BE2C (cell line): ENCODE measurements around the gene CETN1. TPM values are rescaled to one million over a fixed set of nuclear protein-coding genes. Genes with fewer than 3 reads are reported as not detected.

Source experiments
- DNase-seq: peaks from one replicate; pipeline ENCODE4 v3.0.0-alpha.2; 2020
- H3K27me3 ChIP-seq: fragments of 250-450 bp; sonication (Bioruptor Pico); 2 replicates; pipeline ENCODE4 v1.5.1; 2020; ENCODE audit warnings: mild to moderate bottlenecking
- H3K36me3 ChIP-seq: fragments of 250-450 bp; sonication (Bioruptor Pico); 2 replicates; pipeline ENCODE4 v1.5.1; 2020; ENCODE audit warnings: mild to moderate bottlenecking
- H3K4me1 ChIP-seq: fragments of 250-450 bp; sonication (Bioruptor Pico); 2 replicates; pipeline ENCODE4 v1.5.1; 2020
- H3K4me3 ChIP-seq: 2 replicates; pipeline ENCODE4 v1.5.1; 2011; ENCODE audit warnings: low read depth, low read length
- H3K9me3 ChIP-seq: fragments of 250-450 bp; sonication (Bioruptor Pico); 2 replicates; pipeline ENCODE4 v1.5.1; 2020
- CTCF ChIP-seq: IDR thresholded peaks from 2 replicates; pipeline ENCODE4 v1.5.1; 2012; ENCODE audit warnings: mild to moderate bottlenecking, low read depth, low read length
- polyA plus RNA-seq: library from polyadenylated mRNA; unstranded; fragments of >200 nt; gene quantifications from one replicate; pipeline ENCODE4 v1.2.1, GENCODE V29; 2012; ENCODE audit warnings: low read depth, missing spikeins; ENCODE audit not compliant: insufficient read length, insufficient read depth

The CETN1 gene
- not detected for polyA plus RNA-seq

- Histone ChIP-seq H3K4me3 (no peak within 1 kb of the TSS), H3K27me3 (no peaks in the 10 kb centered on the region), H3K36me3 (no peaks in the 10 kb centered on the region), H3K4me1 (no peaks in the 10 kb centered on the region), H3K9me3 (no peaks in the 10 kb centered on the region)
- TF ChIP-seq CTCF: no peak
- DNase-seq: no peak
These were observed at the start of gene CETN1 for GRCh38 chr18:580154-580553. TSS of gene CETN1 (plus strand) at chr18:580380. CDS start at chr18:580409, 29 bp downstream.

GRCh38 chr18:532018-532417 is 48.2 kb upstream of the CETN1 start:
- no peak overlapping the region for H3K4me3 ChIP-seq
- TF ChIP-seq CTCF: no peak
- no peaks in the 10 kb centered on the region for H3K9me3 ChIP-seq
- DNase-seq: no peak
- H3K36me3 ChIP-seq: no peaks in the 10 kb centered on the region
- H3K4me1 ChIP-seq: no peaks in the 10 kb centered on the region
- H3K27me3 ChIP-seq: no peaks in the 10 kb centered on the region

GRCh38 chr18:532632-533031 is 47.5 kb upstream of the CETN1 start:
- no peak for TF ChIP-seq CTCF
- no peak overlapping the region for H3K4me3 ChIP-seq
- H3K9me3 ChIP-seq: no peaks in the 10 kb centered on the region
- H3K36me3 ChIP-seq: no peaks in the 10 kb centered on the region
- no peaks in the 10 kb centered on the region for H3K4me1 ChIP-seq
- DNase-seq: no peak
- H3K27me3 ChIP-seq: no peaks in the 10 kb centered on the region

- H3K27me3 ChIP-seq: no peaks in the 10 kb centered on the region
- DNase-seq: no peak
- no peak overlapping the region for H3K4me3 ChIP-seq
- no peak for TF ChIP-seq CTCF
- no peaks in the 10 kb centered on the region for H3K4me1 ChIP-seq
- H3K36me3 ChIP-seq: no peaks in the 10 kb centered on the region
- no peaks in the 10 kb centered on the region for H3K9me3 ChIP-seq
These were observed 46.1 kb upstream of the CETN1 start for GRCh38 chr18:533995-534601.

- TF ChIP-seq CTCF: no peak
- DNase-seq: no peak
These were observed 36.6 kb upstream of the CETN1 start for GRCh38 chr18:543447-544078.

GRCh38 chr18:549967-550366 is 30.2 kb upstream of the CETN1 start:
- H3K4me1 ChIP-seq: no peaks in the 10 kb centered on the region
- no peak overlapping the region for H3K4me3 ChIP-seq
- DNase-seq: no peak
- no peaks in the 10 kb centered on the region for H3K27me3 ChIP-seq
- no peaks in the 10 kb centered on the region for H3K36me3 ChIP-seq
- TF ChIP-seq CTCF: no peak
- H3K9me3 ChIP-seq: no peaks in the 10 kb centered on the region

More at GRCh38 chr18:543447-544078, 36.6 kb upstream of the CETN1 start:
- H3K4me1 ChIP-seq: no peaks in the 10 kb centered on the region
- H3K27me3 ChIP-seq: no peaks in the 10 kb centered on the region
- no peaks in the 10 kb centered on the region for H3K36me3 ChIP-seq
- H3K4me3 ChIP-seq: no peak overlapping the region
- H3K9me3 ChIP-seq: no peaks in the 10 kb centered on the region
